Activated naive CD8-positive, alpha-beta T cell treated with anti-CD3 and anti-CD28 coated beads, Interleukin-2, amount 50 U/mL, for 24 hours (primary cell): ENCODE measurements around the gene PLCE1.
A peak's percentile ranks its signal among the peaks of the same experiment; 100 is the strongest.

Source experiments
- ATAC-seq: fragments of 150-1000 bp; cut with Tn5 transposase; one replicate; pipeline ENCODE4 v1.10.0; 2021
- DNase-seq: peaks from one replicate; pipeline ENCODE4 v3.0.0; 2021
- H3K27ac Mint-ChIP-seq: one replicate; pipeline ENCODE4 v1.8.0; 2021; ENCODE audit warnings: mild to moderate bottlenecking, mixed read lengths
- H3K27me3 Mint-ChIP-seq: one replicate; pipeline ENCODE4 v1.8.0; 2021; ENCODE audit warnings: mixed read lengths
- H3K36me3 Mint-ChIP-seq: one replicate; pipeline ENCODE4 v1.8.0; 2021; ENCODE audit warnings: low read depth, mixed read lengths
- H3K4me1 Mint-ChIP-seq: one replicate; pipeline ENCODE4 v1.8.0; 2021; ENCODE audit warnings: mixed read lengths
- H3K4me3 Mint-ChIP-seq: one replicate; pipeline ENCODE4 v1.8.0; 2021; ENCODE audit warnings: mild to moderate bottlenecking, moderate library complexity, mixed read lengths
- H3K9me3 Mint-ChIP-seq: one replicate; pipeline ENCODE4 v1.8.0; 2021; ENCODE audit warnings: mixed read lengths

Gene PLCE1

DNA sequence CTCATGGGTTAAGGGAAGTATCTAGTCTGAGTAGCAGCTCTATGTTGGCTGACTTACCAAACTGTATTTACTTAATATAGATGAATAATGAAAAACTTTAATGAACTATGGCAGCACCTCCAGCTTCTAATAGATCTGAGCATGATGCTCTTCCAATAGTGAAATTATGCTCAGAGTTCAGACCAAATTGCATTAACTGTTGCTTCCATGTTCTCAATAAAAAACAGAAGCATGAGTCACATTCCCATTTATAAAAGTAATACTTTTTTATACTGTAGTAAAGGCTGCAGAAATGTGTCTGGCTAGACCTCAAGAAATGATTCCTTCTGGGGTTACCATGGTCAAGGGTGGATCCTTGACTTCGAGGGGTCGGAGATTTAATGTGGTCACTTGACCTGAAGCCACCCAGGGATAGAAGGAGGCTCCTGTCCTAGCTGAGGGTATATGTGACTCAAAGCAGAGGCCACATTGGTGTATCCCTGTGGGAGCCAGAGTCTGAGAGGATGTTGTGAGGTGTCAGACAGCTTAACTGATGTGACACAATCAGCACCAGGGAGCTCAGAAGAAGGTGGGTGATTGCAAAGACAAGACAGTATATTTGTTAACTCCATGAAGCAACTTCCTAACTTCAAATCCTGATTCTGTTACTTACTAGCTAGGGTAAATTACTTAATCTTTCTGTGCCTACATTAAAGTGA lies 19.8 kb upstream of the PLCE1 start:
- Mint-ChIP-seq H3K4me3 (no peak overlapping the region), H3K27me3 (peaks cover 6% of the 10 kb centered on the region), H3K27ac (no peak overlapping the region), H3K9me3 (no peaks in the 10 kb centered on the region), H3K36me3 (no peaks in the 10 kb centered on the region), H3K4me1 (no peaks in the 10 kb centered on the region)
- ATAC-seq (no peak), DNase-seq (no peak)

DNA sequence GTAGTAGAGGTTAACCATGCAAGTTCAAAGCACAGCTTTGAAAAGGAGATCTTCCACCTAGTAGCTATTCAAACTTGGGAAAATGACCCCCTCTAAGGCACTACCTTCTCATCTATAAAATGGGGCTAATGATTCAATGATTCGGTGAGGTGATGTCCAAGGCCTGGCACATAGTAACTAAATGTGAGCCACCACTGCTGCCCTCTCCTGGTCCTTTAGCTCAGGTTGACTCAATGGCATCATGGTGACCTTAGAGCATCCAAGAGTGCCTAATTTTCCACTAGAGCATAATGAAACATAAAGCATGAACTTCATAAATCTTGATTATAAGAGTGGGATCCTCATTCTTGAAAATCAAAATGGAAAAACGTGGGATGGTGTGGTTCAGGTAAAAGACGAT lies 16.3 kb upstream of the PLCE1 start:
- H3K27me3 Mint-ChIP-seq: peaks cover 6% of the 10 kb centered on the region
- no peaks in the 10 kb centered on the region for H3K36me3 Mint-ChIP-seq
- no peak overlapping the region for H3K27ac Mint-ChIP-seq
- H3K4me1 Mint-ChIP-seq: no peaks in the 10 kb centered on the region
- DNase-seq (no peak), ATAC-seq (no peak)
- H3K4me3 Mint-ChIP-seq: no peak overlapping the region
- no peaks in the 10 kb centered on the region for H3K9me3 Mint-ChIP-seq

DNA sequence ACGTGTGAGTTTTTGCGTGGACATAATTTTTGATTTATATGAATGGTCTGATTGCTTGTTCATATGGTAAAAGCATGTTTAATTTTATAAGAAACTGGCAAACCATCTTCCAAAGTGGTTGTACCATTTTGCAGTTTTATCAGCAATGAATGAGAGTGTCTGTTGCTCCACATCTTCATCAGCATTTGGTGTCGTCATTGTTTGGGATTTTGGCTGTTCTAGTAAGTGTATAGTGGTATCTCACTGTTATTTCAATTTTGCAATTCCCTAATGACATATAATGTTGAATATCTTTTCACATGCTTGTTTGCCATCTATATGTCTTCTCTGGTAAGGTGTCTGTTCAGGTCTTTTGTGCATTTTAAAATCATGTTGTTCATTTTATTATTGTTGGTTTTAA lies 13.2 kb upstream of the PLCE1 start:
- Mint-ChIP-seq H3K9me3 (no peaks in the 10 kb centered on the region), H3K4me1 (no peaks in the 10 kb centered on the region), H3K27me3 (peaks cover 6% of the 10 kb centered on the region), H3K27ac (no peak overlapping the region), H3K36me3 (no peaks in the 10 kb centered on the region), H3K4me3 (no peak overlapping the region)
- DNase-seq (no peak), ATAC-seq (no peak)

DNA sequence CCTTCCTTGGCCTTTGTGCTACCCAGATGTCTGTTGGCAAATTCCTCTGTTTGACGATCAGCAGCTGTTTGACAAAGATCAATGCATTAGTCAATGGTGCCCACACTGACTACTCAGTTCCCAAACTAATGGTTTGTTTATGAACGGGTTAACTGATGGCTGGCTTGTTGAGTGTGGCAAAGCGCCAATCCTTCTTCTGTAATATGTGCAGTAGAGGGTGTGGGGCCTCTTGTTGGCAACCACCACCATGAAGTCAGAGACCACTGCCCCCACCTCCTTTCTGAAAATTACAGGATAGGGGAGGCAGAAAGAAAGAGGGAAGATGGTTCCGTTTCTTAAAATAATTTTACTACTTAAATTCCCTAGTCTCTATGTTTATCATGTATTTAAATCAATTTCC lies 2.6 kb upstream of the PLCE1 start:
- no peak overlapping the region for H3K4me3 Mint-ChIP-seq
- peaks cover 1% of the 10 kb centered on the region for H3K4me1 Mint-ChIP-seq
- ATAC-seq: no peak
- H3K27ac Mint-ChIP-seq: no peak overlapping the region
- no peaks in the 10 kb centered on the region for H3K36me3 Mint-ChIP-seq
- no peaks in the 10 kb centered on the region for H3K9me3 Mint-ChIP-seq
- no peak for DNase-seq
- peaks cover 52% of the 10 kb centered on the region for H3K27me3 Mint-ChIP-seq

DNA sequence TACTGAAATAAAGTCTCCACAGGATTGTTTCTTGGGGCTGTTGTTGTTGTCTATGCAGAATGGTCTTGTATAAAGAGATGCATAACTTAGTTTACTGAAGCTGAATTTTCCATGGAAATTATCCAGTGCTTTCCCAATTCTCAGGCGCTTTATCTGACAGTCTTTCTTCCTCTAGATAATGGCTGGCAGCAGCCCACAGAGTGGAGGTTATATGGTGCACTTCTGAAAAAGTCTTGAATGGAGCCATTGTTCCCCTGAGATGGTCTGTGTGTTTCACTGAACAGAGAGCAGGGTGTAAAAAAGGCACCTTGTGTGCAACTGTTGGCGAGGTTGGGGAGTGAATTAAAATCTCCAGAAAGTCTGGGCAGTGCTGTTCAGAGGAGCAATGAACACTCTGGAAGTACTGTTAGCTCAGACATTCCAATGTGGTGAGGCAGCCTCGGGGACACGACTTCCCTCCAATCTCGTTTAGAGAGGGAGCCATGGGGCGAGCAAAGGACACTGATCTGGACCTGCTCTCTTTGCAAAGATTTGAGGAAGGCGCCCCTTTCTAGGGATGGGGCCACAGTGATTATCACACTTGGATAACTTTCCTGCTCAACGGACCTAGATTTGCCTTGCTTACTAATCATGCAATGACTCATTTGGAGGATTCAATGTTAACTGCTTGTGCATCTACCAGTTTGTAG lies 2.0 kb upstream of the PLCE1 start:
- Mint-ChIP-seq H3K4me3 (no peak overlapping the region), H3K4me1 (peaks cover 1% of the 10 kb centered on the region), H3K36me3 (no peaks in the 10 kb centered on the region), H3K27me3 (peaks cover 56% of the 10 kb centered on the region), H3K27ac (no peak overlapping the region), H3K9me3 (no peaks in the 10 kb centered on the region)
- DNase-seq: no peak
- no peak for ATAC-seq

DNA sequence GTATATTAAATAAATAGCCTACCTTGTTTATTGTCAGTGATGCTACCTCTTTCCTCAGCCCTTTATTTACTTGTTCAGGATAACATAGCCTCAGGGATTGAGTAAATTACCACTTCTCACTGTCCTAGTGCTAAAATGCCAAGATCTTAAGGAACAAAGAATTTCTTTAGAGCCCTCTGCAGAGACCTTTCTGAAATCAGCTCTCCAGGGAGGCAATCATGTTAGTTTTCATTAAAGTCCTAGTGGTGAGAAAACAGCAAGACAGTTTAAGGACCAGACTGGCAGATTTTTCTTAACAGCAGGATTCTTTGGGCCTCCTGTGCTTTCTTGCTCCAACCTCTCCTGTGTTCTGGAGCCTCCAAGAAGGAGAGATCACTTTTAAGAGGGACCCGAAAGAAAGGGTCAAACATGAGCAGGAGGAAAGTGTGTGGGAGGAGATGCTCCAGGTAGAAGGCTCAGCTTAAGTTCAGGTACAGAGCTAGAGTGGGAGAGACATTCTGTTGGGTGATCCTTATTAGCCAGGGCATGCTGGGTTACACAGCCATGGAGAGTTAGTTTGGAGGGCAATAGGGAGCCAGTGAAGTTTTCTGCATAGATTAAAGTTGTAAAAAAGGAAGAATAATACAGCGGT lies 1.2 kb upstream of the PLCE1 start:
- DNase-seq (no peak), ATAC-seq (no peak)
- H3K4me1 Mint-ChIP-seq: peaks cover 1% of the 10 kb centered on the region
- no peak overlapping the region for H3K27ac Mint-ChIP-seq
- H3K9me3 Mint-ChIP-seq: no peaks in the 10 kb centered on the region
- no peak overlapping the region for H3K4me3 Mint-ChIP-seq
- peaks cover 54% of the 10 kb centered on the region for H3K27me3 Mint-ChIP-seq
- H3K36me3 Mint-ChIP-seq: no peaks in the 10 kb centered on the region

DNA sequence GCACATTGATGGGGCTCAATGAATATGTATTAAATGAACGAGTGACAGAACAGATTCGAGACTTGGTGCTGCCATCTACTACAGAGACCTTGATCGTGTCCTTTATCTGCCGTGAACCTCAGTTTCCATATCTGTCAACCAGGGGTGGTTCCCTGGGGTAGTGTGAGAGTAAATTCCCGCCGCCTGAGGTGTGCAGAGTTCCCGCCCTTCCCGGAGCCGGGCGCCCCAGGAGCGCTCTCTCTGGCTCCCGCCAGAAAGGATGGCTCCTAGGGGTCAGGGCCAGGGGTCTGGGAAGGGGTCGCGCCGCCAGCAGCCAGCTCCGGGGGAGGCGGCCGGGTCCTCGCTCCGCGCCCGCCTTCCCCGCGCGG lies 333 bp upstream of the PLCE1 start:
- DNase-seq (no peak), ATAC-seq (peak; percentile 26)
- Mint-ChIP-seq H3K27me3 (peaks cover 60% of the 10 kb centered on the region), H3K4me1 (peaks cover 1% of the 10 kb centered on the region), H3K36me3 (no peaks in the 10 kb centered on the region), H3K9me3 (no peaks in the 10 kb centered on the region), H3K4me3 (no peak overlapping the region), H3K27ac (no peak overlapping the region)

DNA sequence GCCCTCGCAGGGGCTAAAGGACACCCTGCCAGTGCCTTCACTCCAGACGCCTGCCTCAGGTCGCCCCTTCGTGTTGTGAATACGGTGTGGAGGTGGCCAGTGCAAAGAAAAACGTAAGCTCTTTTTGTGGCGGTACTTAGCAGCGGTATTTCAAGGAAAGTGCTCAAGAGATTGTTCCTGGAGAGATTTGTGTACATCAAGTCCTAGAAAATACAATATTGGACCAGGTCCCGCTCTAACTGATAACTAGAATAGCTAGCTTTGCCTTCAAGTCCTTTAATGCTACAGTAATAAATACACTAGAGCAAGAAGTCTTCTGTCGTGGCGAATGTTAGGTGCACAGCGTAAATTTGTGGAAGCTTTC lies 689 bp downstream of the PLCE1 start:
- ATAC-seq (no peak), DNase-seq (no peak)
- no peaks in the 10 kb centered on the region for H3K36me3 Mint-ChIP-seq
- no peaks in the 10 kb centered on the region for H3K9me3 Mint-ChIP-seq
- peaks cover 59% of the 10 kb centered on the region for H3K27me3 Mint-ChIP-seq
- peaks cover 1% of the 10 kb centered on the region for H3K4me1 Mint-ChIP-seq
- H3K4me3 Mint-ChIP-seq: no peak overlapping the region
- no peak overlapping the region for H3K27ac Mint-ChIP-seq

DNA sequence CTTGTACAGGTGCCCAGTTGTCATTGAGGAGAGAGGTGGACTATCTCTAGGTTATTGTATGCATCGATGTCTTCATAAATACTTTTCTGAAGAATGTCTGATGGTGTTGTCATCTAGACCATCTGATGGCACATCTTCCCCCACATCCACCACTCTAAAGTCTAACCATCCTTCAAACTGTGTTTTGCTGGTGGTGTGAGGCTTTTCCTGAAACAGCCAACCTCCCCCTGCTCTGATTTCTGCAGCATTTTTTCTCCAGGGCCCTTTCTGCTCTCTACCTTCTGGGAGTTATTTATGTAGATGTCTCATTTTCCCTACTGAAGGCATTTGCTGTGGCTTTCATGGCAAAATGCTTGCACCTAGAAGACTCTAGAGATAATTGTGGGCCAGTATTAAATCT lies 1.5 kb downstream of the PLCE1 start:
- Mint-ChIP-seq H3K4me1 (peaks cover 1% of the 10 kb centered on the region), H3K27ac (no peak overlapping the region), H3K9me3 (no peaks in the 10 kb centered on the region), H3K27me3 (peaks cover 61% of the 10 kb centered on the region), H3K36me3 (no peaks in the 10 kb centered on the region), H3K4me3 (no peak overlapping the region)
- DNase-seq: no peak
- no peak for ATAC-seq

DNA sequence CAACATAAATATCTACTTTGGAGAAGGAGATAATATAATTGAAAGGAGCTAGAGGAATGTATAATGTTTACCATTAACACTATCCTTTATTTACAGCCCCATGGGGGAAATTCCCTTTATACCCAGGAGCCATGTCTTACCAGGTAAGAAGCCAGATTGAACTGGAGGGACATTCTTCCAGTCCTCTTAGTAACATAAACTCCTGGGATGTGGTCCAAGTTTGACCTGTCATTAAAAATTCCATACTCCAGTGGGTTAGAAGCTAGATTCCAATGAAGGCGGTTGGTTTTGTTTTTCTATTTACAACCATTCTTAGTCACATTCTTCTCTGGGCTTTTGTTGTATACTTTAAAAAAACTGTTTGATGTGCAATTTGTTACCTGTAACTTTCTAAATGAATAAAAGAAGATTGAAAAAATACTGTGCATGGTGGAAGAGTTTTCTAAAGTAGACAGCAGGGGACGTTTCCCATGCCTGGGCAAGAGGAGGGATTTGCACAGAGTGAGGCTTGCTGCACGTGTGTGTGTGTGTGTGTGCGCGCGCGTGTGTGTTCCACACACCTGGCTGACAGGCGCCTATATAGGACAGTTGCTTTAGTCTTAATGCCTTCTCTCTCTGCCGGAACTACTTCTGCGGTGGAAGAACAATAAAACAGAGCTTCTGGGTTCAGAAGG lies 2.0 kb downstream of the PLCE1 start:
- DNase-seq: no peak
- no peak overlapping the region for H3K27ac Mint-ChIP-seq

DNA sequence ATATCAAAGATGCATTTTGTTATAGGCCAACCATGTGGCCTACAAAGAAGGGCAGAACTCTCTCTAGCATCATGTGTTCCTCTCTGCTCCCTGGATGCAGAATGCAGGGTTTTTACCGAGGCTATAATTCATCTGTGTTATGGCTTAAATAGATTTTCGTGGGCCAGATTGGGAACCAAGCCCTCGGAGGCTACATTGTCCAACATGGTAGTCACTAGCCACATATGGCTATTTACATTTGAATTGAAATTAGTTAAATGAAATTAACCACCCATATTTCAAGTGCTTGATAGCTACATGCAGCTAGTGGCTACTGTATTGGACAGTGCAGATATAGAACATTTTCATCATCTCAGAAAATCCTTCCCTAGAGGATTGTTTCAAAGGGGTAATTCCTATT lies 2.8 kb downstream of the PLCE1 start:
- H3K27ac Mint-ChIP-seq: no peak overlapping the region
- DNase-seq (no peak), ATAC-seq (no peak)
- no peak overlapping the region for H3K4me3 Mint-ChIP-seq
- no peaks in the 10 kb centered on the region for H3K36me3 Mint-ChIP-seq
- peaks cover 1% of the 10 kb centered on the region for H3K4me1 Mint-ChIP-seq
- no peaks in the 10 kb centered on the region for H3K9me3 Mint-ChIP-seq
- H3K27me3 Mint-ChIP-seq: peaks cover 56% of the 10 kb centered on the region

More for the DNA sequence above, 2.0 kb downstream of the PLCE1 start:
- peaks cover 62% of the 10 kb centered on the region for H3K27me3 Mint-ChIP-seq
- no peaks in the 10 kb centered on the region for H3K36me3 Mint-ChIP-seq
- H3K9me3 Mint-ChIP-seq: no peaks in the 10 kb centered on the region
- H3K4me1 Mint-ChIP-seq: peaks cover 1% of the 10 kb centered on the region
- no peak for ATAC-seq
- H3K4me3 Mint-ChIP-seq: no peak overlapping the region

DNA sequence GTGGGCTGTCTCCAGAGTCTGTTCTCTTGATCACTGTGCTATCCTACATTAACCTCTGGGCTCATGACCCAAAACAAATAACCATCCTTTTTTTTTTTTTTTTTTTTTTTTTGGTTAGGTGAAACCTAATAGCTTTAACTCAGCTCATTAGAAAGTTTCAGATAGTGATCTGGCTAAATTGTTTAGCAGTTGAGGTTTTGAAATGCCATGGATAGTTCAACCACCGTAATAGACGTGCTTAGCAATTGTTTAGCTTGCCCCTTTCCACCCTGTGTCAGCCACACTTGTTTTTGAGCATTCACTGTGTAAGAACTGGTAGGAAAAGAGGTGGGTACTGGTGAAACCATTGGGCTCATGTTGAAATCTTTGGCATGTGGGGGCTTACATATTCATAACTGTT lies 3.8 kb downstream of the PLCE1 start:
- no peaks in the 10 kb centered on the region for H3K36me3 Mint-ChIP-seq
- DNase-seq: no peak
- no peak overlapping the region for H3K4me3 Mint-ChIP-seq
- H3K27me3 Mint-ChIP-seq: peaks cover 46% of the 10 kb centered on the region
- H3K27ac Mint-ChIP-seq: no peak overlapping the region
- no peak for ATAC-seq
- H3K9me3 Mint-ChIP-seq: no peaks in the 10 kb centered on the region
- H3K4me1 Mint-ChIP-seq: peaks cover 1% of the 10 kb centered on the region

DNA sequence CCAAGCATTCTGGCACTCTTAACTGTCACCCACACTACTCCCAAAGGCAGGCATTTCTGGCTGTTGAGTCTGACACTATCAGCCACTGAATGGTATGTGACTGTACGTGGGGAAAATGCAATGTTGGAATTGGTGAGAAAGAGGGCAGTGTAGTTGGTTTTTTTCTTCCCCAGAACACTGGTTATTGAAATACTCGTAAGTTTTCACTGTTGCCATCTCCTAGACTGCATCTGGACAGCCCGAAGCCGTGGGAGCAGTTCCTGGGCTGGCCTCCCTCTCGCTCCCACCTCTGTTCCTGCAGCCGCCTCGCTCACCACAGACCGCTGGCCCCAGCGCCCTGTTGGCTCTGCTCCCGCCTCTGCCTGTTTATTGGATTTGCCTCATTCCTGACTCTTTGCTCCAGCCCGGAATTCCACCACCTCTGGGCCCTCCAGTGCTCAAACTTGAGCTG lies 5.7 kb downstream of the PLCE1 start:
- Mint-ChIP-seq H3K4me1 (no peaks in the 10 kb centered on the region), H3K9me3 (no peaks in the 10 kb centered on the region), H3K4me3 (no peak overlapping the region), H3K36me3 (no peaks in the 10 kb centered on the region), H3K27ac (no peak overlapping the region), H3K27me3 (peaks cover 36% of the 10 kb centered on the region)
- no peak for DNase-seq
- ATAC-seq: no peak

DNA sequence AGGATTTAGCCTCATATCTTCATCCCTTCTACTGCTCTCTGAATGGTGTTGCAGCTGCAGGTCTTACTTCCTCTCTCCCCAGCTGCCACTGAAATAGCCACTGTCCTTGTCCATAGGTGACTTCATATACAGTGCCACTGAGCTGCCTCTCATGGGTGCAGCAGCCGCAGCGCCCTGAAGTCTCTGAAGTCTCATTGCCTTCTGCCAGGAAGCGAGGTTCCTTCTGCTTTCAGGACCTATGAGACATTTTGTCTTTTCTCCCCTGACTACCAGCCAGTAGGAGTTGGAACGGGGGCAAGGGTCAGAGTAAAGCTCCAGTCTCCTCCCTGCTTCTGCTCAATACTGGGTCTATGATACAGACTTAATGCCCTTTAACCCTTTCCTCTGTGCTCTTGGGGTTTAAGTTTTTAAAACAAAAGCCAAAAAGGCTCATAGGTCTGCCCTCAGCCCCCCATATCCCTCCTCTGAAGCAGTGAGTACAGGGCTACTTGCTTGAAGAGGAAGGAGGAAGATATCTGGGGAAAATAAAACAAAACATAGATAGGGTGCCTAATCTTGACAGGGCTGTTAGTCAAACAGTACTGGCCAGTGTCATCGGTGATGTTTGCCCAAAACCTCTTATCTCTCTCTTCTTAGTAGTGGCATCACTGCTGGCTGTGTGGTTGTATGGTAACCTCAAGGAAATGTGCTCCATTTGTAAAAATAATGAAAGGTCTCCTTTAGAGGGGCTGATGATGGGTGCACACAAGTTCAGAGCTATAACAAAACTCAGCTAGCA lies 7.1 kb downstream of the PLCE1 start:
- no peak overlapping the region for H3K27ac Mint-ChIP-seq
- H3K4me3 Mint-ChIP-seq: no peak overlapping the region
- H3K4me1 Mint-ChIP-seq: no peaks in the 10 kb centered on the region
- H3K27me3 Mint-ChIP-seq: peaks cover 27% of the 10 kb centered on the region
- DNase-seq: no peak
- H3K36me3 Mint-ChIP-seq: no peaks in the 10 kb centered on the region
- H3K9me3 Mint-ChIP-seq: no peaks in the 10 kb centered on the region
- ATAC-seq: no peak
